CD1c-positive myeloid dendritic cell (primary cell): Measurements from ENCODE around the gene CSNK1G2.

ENCODE experiments used
- DNase-seq: peaks from one replicate; pipeline ENCODE4 v3.0.0-alpha.2; 2016; ENCODE audit errors: extremely low spot score

The CSNK1G2 gene

GRCh38 chr19:1918975-1919374 is 22.0 kb upstream of the CSNK1G2 start:
- DNase-seq, result no peak

- DNase-seq, result no peak
These were observed 20.3 kb upstream of the CSNK1G2 start for GRCh38 chr19:1920644-1921043.

GRCh38 chr19:1921326-1921725 is 19.6 kb upstream of the CSNK1G2 start:
- no peak for DNase-seq

DNA sequence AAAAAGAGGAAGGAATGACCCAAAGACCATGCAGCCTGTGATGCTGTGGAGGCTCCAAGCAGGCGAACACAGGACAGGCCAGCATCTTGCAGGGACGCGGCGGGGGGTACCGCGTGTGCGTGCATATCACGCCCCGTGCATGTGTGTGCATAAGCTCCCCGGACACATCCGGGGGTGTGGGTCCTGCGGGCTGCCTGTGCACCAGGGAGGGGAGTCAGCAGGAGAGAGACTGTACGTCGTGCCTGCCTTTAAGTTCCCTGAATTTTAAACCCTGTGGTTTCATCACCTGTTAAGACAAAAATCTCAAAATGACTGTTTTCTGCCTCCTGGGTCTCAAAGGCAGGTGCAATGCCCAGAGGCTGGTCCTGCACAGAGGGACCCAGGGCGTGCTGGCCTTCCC is 19.1 kb upstream of the CSNK1G2 start:
- no peak for DNase-seq

- DNase-seq, result no peak
These were observed 18.2 kb upstream of the CSNK1G2 start for GRCh38 chr19:1922803-1923202.

DNA sequence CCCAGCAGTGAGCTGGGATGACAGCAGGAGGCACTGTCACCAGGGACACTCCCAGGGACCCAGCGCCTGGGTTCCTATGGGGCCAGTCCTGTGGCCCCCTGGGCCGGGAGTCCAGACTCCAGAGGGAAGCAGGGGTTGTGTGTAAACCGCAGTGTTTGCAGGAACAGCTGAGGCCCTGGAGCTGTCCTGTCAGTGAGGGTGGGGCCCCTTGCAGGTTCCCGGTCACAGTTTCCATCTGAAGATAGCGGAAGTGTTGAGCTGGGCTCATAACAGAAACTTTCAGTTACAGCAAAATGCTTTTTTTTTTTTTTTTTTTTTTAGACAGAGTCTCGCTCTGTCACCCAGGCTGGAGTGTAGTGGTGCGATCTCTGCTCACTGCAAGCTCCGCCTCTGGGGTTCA is 17.7 kb upstream of the CSNK1G2 start:
- DNase-seq, result peak; percentile 68

GRCh38 chr19:1924320-1924961 is 16.5 kb upstream of the CSNK1G2 start:
- no peak for DNase-seq

- no peak for DNase-seq
These were observed 15.4 kb upstream of the CSNK1G2 start for GRCh38 chr19:1925544-1925943.

DNA sequence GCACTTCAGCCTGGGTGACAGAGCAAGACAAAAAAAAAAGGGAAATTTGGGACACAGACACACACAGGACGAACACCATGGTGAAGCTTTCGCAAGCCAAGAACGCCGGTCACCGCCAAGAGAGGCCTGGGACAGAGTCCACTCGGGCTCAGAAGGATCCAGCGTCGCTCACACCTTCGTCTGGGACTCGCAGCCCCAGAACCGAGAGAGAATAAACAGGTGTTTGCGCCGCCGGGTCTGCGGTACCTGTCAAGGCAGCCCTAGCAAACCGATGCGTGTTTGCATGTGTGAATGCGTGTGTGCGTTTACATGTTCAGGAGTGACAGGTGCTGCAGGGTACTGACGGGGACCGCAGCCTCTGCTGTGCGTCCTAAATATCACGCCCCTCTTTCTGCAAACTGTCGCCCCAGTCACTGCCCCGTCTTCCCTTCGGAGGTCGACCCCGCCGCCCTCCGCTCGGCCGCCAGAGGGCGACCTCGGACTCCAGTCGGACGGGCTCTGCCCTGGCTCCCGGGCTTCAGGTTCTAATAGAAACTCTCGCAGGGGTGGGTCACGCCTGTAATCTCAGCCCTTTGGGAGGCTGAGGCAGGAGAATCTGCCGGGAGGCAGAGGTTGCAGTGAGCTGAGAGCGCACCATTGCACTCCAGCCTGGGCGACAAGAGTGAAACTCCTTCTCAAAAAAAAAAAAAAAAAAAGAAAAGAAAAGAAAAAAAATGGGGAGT is 11.8 kb upstream of the CSNK1G2 start:
- DNase-seq, result peak; percentile 91

DNA sequence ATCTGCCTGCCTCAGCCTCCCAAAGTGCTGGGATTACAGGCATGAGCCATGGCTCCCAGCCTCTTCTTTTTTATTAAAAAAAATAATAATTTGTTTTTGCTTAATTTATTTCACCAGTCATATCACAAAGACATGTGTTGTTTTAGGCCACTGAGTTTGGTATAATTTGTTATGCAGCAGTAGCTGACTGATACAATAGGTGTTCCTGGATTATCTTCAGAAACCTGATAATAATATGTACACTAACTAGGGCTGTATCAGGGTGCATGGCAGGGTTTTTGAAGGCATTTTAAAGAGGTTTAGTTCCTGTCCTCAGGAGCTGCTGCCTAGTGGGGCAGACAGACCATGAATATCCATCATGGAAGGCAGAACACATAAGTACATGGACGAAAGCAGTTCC is 9.5 kb upstream of the CSNK1G2 start:
- DNase-seq, result no peak

GRCh38 chr19:1932395-1932794 is 8.6 kb upstream of the CSNK1G2 start:
- DNase-seq, result no peak

DNA sequence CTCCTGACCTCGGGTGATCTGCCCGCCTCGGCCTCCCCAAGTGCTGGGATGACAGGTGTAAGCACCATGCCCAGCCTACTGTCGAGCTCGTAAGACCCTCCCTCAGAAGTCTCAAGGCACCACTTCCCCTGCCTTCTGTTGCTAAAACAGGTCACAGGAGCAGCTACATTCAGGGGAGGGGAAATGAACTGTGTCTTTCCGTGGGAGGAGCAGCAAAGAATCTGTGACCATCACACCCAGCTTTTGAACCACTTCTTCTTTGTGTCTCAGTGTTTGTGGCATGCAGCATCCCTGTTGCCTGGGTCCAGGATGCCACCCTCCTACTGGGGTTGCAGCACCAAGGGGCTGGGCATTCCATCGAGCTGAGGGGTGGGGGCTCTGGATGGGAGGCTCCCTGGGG is 7.7 kb upstream of the CSNK1G2 start:
- peak; percentile 76 for DNase-seq

DNA sequence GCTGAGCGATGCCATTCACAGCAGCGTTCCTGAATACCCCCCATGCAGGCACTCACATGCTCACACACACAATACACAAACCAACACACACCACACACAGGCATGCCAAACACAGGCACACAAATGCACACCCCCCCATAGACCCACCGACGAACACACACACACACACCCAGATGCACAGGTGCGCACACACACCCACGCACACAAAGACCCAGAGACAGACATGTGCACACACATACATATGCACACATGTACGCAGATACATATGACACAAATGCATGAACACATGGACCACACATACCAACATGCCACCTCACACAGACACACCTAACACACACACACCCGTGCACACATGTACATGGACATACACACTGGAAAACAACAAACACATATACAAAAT is 7.0 kb upstream of the CSNK1G2 start:
- no peak for DNase-seq

DNA sequence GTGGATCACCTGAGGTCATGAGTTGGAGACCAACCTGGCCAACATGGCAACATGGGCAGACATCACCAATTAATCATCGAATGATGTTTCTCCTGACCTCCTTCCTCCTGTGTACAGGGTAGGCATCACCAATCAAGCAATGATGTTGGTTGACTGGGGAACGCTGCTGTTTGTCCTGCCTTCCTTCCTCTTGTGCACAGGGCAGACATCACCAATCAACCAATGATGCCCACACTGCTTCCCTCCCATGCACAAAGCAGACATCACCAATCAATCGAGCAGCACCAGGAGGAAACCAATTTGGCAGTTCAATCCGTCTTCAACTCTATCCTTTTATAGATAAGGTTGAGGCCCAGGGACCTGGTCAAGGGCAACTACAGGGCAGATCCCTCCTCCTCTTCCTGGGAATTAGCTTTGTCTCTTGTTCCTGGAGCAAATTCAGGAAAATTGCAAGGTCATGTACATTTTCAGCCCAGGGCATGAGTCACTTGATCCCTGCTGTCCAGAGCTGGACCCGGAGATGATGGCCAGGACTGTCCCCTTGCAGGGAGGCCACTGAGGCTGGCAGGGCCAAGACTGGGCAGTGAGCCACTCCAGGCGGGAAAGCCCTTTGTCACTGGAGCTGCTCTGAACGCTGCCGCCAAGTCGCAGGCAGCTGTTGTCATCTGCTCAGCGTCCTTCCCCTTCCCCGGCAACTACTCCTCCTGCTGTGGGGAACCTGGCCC is 5.3 kb upstream of the CSNK1G2 start:
- DNase-seq, result peak; percentile 73

- no peak for DNase-seq
These were observed 4.5 kb upstream of the CSNK1G2 start for GRCh38 chr19:1936430-1936829.

DNA sequence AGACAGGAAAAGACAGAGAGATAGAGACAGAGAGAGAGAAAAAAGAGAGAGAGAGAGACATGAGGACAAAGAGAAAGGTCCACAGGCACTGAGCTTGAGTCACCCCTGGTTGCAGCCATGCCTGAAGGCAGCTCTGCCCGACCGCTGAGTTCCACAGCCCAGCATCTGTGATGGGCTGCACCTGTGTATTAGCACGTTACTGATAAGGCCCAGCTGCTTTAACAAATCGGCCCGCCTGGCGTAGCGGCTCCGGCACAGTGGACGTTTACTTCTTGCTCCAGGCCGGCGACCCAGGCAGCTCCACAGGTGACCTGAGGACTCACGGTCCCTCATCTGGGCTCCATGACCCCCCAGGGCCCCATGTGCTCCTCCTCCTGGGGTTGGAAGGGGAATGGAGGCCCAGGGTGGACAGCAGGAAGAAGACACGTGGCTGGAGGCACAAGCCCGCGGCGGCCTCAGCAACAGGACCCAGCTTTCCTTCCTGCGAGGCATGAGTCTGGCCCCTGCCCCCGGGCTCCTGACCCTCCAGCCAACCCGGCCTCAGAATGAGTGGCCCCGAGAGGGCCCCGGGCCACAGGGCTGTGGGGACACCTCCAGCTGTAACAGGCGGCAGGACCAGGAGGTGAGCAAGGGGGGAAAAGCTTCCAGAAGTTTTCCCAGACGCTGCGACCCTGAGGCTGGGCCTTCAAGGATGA is 3.9 kb upstream of the CSNK1G2 start:
- no peak for DNase-seq

- DNase-seq, result no peak
These were observed 2.9 kb upstream of the CSNK1G2 start for GRCh38 chr19:1938071-1938470.

- peak; percentile 77 for DNase-seq
These were observed 1.3 kb downstream of the CSNK1G2 start for GRCh38 chr19:1942078-1942933.

- DNase-seq, result peak; percentile 54
These were observed 2.1 kb downstream of the CSNK1G2 start for GRCh38 chr19:1942934-1943555.

DNA sequence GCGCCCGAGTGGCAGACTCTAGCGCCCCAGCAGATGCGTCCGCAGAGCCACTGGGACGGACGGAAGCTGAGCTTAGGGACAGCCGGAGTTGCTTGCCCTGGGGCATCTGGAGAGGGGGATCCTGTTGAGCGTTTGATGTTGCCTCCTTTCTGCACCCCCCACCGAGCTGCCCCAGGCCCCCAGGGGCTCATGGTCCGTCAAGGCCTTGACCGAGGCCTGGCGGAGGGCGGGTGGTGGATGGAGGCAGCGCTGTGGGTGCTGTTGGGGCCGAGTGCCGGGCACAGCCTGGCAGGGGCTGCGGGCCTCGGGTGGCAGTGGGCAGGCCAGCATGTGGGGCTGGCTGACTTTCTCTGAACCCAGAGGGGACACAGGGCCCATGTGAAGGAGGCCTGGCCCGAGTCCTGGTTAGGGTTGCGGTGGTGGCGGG is 2.7 kb downstream of the CSNK1G2 start:
- DNase-seq, result no peak
